Vagina (tissue), 2 donors: ENCODE data around the gene PRTN3.

ENCODE experiments used
- POLR2A ChIP-seq, 2 donors: fragments of 450-650 bp; IDR thresholded peaks; one replicate each; pipeline ENCODE4 v1.6.1; 2017; ENCODE audit warnings: antibody characterized with exemption in 2 of 2, mild to moderate bottlenecking in 2 of 2, moderate library complexity in 2 of 2
- POLR2AphosphoS5 ChIP-seq, 2 donors: sonication (generic); formaldehyde crosslinking; IDR thresholded peaks; one replicate each; pipeline ENCODE4 v1.9.0; 2017; ENCODE audit warnings: antibody characterized with exemption in 2 of 2, mild to moderate bottlenecking in 2 of 2, low read depth in 1 of 2; ENCODE audit not compliant: insufficient read depth in 1 of 2
- TF ChIP-seq, protein P1 (sequence below), 3 experiments: fragments of 450-650 bp in 2 of 3; fragments of 200-600 bp in 1 of 3; sonication (generic) in 1 of 3; IDR thresholded peaks; one replicate each; pipeline ENCODE4 v1.5.1; 2017 to 2019; ENCODE audit warnings: antibody characterized with exemption in 3 of 3, mild to moderate bottlenecking in 2 of 3, moderate library complexity in 2 of 3

DNA sequence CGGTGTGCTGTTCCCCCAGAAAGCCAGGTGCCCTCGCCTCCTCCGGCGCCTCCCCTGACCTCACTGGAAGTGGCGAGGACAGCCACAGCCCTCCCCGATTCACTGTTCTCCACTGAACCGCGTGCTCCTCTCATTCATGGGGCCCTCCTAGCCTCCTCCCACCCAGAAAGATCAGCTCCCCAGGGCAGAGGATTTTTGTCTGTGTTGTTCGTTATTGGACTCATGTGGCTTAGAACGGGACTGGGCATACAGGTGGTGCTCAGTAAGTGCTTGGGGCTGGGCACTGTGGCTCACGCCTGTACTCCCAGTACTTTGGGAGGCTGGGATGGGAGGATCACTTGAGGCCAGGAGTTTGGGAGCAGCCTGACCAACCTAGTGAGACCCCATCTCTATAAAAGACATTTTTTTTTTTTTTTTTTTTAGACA is 3.8 kb downstream of the PRTN3 start:
- TF ChIP-seq, protein P1, sequence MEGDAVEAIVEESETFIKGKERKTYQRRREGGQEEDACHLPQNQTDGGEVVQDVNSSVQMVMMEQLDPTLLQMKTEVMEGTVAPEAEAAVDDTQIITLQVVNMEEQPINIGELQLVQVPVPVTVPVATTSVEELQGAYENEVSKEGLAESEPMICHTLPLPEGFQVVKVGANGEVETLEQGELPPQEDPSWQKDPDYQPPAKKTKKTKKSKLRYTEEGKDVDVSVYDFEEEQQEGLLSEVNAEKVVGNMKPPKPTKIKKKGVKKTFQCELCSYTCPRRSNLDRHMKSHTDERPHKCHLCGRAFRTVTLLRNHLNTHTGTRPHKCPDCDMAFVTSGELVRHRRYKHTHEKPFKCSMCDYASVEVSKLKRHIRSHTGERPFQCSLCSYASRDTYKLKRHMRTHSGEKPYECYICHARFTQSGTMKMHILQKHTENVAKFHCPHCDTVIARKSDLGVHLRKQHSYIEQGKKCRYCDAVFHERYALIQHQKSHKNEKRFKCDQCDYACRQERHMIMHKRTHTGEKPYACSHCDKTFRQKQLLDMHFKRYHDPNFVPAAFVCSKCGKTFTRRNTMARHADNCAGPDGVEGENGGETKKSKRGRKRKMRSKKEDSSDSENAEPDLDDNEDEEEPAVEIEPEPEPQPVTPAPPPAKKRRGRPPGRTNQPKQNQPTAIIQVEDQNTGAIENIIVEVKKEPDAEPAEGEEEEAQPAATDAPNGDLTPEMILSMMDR (IDR thresholded peaks at IDR 0.05), result no peak
- TF ChIP-seq POLR2A (IDR thresholded peaks at IDR 0.05), result no peak
- TF ChIP-seq POLR2AphosphoS5 (IDR thresholded peaks at IDR 0.05; ENCODE audit: insufficient read depth in 1 of 2, low read depth in 1 of 2), result no peak
